GF-D8 (cell line): Measurements from ENCODE around the gene DEUP1.
"Not testable (repeated sequence)": the region's sequence is repeated elsewhere in the genome, so short reads cannot be mapped to it uniquely, and the experiment has no call there.

Experiments used
- DNase-seq: peaks from one replicate; lab custom pipeline; 2025; lab: John Stamatoyannopoulos, UW

The DEUP1 gene

DNA sequence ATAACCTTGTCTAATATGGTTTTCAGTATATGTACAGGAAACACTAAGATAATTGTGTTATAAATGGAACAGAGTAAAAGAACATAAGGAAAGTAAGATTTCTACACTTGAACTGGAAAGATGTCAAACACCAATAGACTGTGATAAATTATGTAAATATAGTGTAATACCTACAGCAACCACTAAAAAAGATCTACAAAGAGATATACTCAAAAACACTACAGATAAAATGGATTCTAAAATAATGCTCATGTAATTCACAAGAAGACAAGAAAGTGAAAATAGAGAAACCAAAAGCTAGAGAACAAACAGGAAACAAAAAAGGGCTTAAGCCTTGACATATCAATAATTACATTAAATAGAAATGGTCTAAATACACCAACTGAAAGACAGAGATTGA is 30.9 kb downstream of the DEUP1 start:
- DNase-seq = no peak

DNA sequence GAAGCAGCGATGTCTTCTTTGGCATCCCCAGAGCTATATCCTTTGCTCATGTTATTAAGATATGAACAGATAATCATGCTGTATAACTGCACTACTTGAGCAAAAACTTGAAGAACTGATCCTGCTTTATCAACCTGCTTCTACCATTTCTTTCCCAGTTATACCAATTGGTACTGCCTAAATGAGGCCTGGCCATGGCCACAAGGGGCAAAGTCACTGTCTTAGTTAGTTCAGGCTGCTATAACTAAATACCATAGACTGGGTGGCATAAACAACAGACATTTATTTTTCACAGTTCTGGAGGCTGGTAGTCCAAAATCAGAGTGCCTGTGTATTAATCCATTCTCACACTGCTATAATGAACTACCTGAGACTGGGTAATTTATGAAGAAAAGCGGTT is 37.5 kb downstream of the DEUP1 start:
- DNase-seq = no peak

GRCh38 chr11:93370260-93370659 is 39.7 kb downstream of the DEUP1 start:
- DNase-seq = no peak

GRCh38 chr11:93389737-93390136 is 59.2 kb downstream of the DEUP1 start:
- DNase-seq = no peak

DNA sequence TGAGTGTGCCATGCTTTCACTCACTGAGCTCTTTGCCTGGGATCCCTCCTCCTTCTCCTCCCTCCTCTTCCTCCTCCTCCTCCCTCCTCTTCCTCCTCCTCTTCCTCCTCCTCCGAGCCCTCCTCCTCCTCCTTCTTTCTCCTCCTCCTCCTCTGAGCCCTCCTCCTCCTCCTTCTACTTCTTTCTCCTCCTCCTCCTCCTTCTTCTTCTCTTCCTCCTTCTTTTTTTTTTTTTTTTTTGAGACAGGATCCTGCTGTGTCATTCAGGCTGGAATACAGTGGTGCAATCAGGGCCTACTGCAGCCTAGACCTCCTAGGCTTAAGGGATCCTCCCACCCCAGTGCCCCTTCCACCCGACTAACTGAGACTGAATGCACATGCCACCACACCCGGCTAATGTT is 62.3 kb downstream of the DEUP1 start:
- no peak for DNase-seq

- DNase-seq = no peak
These were observed 62.8 kb downstream of the DEUP1 start for GRCh38 chr11:93393386-93393785.

DNA sequence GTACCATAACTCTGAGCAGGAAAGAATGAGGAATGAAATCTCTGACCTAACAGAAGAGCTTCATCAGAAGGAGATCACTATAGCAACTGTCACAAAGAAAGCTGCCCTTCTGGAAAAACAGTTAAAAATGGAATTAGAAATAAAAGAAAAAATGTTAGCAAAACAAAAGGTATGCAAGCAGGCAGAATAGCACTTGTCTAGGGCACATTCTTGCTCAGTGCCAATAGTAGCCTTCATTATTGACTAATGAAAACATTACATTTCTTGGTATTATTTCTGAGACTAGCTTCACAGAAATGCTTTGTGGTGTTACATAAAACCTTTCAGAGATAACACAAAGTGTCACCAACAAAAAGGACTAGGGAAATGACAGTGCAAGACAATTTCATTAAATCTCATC is 63.9 kb downstream of the DEUP1 start:
- no peak for DNase-seq

DNA sequence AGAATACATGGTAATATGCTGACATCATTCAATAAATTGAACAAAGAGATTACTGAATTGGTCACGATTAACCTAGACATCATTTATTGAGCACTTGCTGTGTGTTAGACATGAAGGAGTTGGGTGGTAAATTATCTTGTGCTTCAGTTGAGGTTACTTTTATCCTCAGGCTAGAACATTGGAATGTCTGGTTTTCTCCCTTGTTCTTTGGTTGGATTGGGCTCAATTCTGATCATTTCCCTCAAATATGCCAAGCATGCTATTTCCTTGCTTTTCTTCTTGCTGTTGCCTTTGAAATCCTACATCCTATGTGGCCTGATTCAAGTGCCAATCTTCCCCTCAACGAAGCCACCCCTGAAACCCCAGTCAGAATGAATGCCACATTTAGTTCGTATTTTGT is 65.8 kb downstream of the DEUP1 start:
- no peak for DNase-seq

GRCh38 chr11:93403930-93404329 is 73.4 kb downstream of the DEUP1 start:
- no peak for DNase-seq

GRCh38 chr11:93407777-93408401 is 77.3 kb downstream of the DEUP1 start:
- DNase-seq = no peak

DNA sequence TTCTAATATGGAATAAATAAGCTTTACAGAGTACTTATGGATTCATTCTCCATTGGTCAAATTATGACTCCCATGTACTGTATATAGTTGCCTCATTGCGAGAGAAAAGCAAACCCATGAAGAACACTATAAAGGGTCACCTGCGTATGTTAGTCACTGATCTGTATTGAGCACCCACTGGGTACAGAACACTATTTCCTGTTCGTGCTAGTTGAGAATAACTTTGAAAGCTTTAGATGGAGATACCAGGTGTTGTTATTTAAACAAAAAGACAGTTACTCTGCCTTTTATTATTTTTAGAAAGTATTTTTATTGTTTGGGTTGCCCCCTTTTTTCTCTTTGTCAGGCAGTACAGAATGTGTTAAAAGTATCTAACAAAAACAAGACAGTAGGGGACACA is 79.9 kb downstream of the DEUP1 start:
- no peak for DNase-seq

DNA sequence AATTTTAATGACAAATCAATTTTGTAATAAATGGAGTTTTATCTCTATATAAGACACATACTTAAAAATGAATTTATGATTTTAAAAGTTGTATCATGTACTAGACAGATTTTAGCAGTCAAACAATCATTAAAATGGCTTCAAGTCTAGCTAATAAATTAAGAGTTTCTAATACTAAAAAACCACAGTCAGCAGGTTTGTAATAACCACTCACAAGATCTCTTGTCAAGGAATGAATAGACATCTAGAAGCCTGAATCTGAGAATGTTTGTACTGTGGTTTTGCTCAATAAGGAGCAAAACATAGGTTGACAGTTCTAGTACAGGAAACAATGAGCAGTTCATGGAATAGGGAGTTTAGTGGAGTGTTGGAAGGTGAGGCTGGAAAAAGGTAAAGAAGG is 81.2 kb downstream of the DEUP1 start:
- no peak for DNase-seq

DNA sequence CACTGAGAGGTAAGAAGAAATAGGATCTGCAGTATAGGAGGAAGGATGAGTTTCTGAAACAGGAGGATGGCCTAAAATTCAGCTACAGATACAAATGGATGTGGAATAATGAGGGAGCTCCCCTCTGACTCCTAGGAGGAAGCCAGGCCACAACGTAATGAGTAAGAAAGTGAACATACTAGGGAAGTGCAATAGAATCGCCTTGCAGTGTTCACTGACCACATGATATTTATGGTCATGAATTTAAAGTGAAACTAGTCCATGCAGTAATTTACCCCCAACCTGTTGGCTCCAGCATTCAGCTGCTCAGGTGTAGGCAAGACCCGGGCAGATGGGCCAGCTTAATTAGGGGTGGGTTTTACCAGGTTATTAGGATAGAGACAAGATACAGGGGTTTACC is 101.7 kb downstream of the DEUP1 start:
- no peak for DNase-seq

DNA sequence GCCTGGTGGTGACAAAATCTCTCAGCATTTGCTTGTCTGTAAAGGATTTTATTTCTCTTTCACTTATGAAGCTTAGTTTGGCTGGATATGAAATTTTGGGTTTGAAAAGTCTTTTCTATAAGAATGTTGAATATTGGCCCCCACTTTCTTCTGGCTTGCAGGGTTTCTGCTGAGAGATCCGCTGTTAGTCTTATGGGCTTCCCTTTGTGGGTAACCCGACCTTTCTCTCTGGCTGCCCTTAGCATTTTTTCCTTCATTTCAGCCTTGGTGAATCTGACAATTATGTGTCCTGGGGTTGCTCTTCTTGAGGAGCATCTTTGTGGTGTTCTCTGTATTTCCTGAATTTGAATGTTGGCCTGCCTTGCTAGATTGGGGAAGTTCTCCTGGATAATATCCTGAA is 112.7 kb downstream of the DEUP1 start:
- DNase-seq = not testable (repeated sequence)

DNA sequence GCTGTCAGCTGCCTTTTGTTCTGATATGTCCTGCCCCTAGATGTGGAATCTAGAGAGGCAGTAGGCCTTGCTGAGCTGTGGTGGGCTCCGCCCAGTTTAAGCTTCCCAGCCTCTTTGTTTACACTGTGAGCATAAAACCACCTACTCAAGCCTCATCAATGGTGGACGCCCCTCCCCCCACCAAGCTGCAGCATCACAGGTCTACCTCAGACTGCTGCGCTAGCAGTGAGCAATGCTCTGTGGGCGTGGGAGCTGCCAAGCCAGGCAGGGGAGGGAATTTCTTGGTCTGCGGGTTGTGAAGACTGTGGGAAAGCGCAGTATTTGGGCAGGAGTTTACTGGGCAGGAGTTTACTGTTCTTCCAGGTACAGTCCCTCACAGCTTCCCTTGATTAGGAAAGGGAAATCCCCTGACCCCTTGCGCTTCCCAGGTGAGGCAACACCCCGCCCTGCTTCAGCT is 114.1 kb downstream of the DEUP1 start:
- no peak for DNase-seq

- DNase-seq = no peak
These were observed 127.7 kb downstream of the DEUP1 start for GRCh38 chr11:93458286-93458685.

DNA sequence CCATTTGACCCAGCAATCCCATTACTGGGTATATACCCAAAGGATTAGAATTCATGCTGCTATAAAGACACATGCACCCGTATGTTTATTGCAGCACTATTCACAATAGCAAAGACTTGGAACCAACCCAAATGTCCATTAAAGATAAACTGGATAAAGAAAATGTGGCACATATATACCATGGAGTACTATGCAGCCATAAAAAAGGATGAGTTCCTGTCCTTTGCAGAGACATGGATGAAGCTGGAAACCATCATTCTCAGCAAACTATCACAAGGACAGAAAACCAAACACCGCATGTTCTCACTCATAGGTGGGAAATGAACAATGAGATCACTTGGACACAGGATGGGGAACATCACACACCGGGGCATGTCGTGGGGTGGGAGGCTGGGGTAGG is 133.1 kb downstream of the DEUP1 start:
- DNase-seq = not testable (repeated sequence)

DNA sequence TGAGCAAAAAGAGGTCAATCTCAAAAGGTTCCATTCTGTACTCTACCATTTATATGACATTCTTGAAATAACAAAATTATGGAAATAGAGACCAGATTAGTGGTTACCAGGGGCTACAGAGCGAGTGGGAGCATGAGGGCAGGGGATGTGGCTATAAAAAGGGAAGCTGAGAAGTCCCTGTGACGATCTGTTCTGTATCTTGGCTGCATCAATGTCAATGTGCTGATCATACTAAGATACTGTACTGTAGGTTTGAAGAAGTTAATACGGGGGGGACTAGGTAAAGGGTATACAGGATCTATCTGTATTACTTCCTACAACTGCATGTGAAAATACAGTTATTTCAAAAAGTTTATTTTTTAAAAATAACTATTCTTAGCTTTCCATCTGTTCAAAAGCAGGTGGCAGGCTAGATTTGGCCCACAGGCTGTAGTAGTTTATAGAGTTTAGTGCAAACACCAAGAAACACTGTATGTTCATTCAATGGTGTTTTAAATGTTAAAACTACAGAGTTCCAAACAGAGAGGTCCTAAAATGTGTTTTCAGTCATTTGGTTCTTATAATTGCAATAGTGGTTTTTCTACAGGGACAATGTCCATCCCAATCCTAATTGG is 134.5 kb downstream of the DEUP1 start:
- DNase-seq = no peak

DNA sequence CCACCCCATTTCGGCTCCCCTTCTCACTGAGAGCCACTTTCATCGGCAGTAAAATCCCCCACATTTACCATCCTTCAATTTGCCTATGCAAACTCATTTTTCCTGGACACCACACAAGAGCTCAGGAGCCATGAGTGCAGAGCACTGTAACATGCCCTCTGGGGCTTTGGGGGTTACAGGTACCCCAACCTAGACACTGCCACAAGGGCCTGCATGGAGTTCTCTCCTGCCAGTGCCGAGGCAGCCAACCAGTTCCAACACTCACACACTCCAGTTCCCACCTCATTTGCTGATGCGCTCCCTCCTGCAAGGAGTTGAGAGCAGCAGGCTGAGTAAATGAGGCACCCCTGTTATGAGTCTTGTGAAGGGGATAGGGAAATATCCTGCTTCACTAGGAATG is 136.5 kb downstream of the DEUP1 start:
- no peak for DNase-seq

- DNase-seq = no peak
These were observed 137.7 kb downstream of the DEUP1 start for GRCh38 chr11:93468290-93468689.

DNA sequence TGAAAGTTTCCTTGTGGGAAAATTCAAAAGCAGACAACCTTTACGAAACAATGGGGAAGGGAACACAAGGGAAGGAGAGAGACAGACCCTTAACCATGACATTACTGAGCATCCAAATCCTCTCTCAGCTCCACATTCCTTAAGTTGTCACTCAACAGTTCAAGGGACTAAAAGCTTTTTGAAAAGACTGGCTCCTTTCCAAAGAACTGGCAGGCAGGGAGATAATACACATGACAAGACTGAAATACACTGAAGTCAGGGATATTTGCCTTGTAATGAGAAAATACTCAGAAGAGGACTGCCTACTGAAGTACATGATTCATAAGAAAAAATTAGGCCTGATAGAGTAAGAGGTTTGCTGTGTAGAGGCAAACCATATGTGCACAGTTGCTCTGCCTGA is 143.6 kb downstream of the DEUP1 start:
- DNase-seq = no peak

- no peak for DNase-seq
These were observed 146.3 kb downstream of the DEUP1 start for GRCh38 chr11:93476796-93477195.

- no peak for DNase-seq
These were observed 147.2 kb downstream of the DEUP1 start for GRCh38 chr11:93477684-93478234.

DNA sequence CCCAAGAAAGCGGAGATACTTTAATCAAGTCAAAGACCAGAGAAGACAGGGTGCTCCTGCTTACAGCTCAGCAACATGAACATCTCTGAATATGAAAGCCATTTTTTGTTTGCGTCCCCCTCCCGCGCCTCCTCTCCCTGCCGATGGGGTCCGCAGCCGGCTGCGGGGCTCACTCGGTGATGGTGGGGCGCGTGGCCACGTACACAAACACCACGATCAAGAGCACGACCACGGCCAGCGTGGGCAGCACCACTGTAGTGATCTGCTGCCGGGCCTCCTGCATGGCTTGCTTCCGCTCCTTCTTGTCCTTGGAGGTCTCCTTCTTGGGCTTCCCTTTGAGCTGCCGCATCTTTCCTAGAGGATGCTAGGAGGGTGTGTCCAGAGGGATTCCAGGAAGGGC is 148.3 kb downstream of the DEUP1 start:
- DNase-seq = no peak
